ENCODE data around the gene CYP17A1. TPM values are rescaled to one million over a fixed set of nuclear protein-coding genes. Genes with fewer than 3 reads are reported as not detected.
"Not testable (repeated sequence)": the region's sequence is repeated elsewhere in the genome, so short reads cannot be mapped to it uniquely, and the experiment has no call there.

The CYP17A1 gene
- total and polyA plus RNA-seq, 4 donors, result 0.39 to 3.7 (median 1.6) TPM

DNA sequence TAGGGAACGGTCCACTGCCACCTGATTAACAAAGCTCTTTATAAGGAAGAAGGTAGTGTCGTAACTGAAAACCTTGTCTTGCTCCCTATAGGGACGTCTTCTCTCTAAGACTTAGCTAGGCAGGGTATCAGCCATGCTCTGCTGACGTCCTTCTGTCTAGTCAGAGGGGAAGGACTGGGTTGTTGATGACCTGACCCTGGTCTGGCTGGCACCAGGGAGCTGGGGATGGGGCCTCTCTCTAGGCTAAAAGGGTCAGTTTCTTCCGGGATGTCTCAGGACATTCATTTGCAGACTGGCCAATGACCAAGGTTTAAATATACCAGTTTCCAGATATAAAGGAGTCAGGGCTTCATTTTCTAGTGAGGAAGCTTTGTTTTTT is 9.6 kb downstream of the CYP17A1 start:
- Histone ChIP-seq H3K9me3 (ENCODE audit: control insufficient read depth in 4 of 4, insufficient read depth in 3 of 4, low read length in 3 of 4) (no peaks in the 10 kb centered on the region), H3K4me3 (no peak overlapping the region), H3K27ac (ENCODE audit: low read depth in 1 of 2, low read length in 1 of 2) (no peak overlapping the region), H3K36me3 (ENCODE audit: control insufficient read depth in 4 of 4, insufficient read depth in 4 of 4, low read length in 4 of 4) (no peaks in the 10 kb centered on the region), H3K27me3 (ENCODE audit: control insufficient read depth in 3 of 3, insufficient read depth in 3 of 3, low read length in 2 of 3) (no peaks in the 10 kb centered on the region), H3K4me1 (ENCODE audit: control insufficient read depth in 5 of 5, insufficient read depth in 5 of 5, low read length in 5 of 5) (peaks cover 0 to 2% (median 0%) of the 10 kb centered on the region in 5 donors), H3K9ac (ENCODE audit: insufficient read depth in 1 of 2, low read length in 2 of 2) (no peak overlapping the region)
- no peak for DNase-seq
- no peak for ATAC-seq (ENCODE audit: insufficient read depth, low FRiP score)
- 81 to 84% methylated on average over 5 of the region's 5 CpGs for WGBS, 2 donors
- TF ChIP-seq, protein P1, sequence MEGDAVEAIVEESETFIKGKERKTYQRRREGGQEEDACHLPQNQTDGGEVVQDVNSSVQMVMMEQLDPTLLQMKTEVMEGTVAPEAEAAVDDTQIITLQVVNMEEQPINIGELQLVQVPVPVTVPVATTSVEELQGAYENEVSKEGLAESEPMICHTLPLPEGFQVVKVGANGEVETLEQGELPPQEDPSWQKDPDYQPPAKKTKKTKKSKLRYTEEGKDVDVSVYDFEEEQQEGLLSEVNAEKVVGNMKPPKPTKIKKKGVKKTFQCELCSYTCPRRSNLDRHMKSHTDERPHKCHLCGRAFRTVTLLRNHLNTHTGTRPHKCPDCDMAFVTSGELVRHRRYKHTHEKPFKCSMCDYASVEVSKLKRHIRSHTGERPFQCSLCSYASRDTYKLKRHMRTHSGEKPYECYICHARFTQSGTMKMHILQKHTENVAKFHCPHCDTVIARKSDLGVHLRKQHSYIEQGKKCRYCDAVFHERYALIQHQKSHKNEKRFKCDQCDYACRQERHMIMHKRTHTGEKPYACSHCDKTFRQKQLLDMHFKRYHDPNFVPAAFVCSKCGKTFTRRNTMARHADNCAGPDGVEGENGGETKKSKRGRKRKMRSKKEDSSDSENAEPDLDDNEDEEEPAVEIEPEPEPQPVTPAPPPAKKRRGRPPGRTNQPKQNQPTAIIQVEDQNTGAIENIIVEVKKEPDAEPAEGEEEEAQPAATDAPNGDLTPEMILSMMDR (IDR thresholded peaks at IDR 0.05; ENCODE audit: control extremely low read depth, extremely low read depth), result no peak

DNA sequence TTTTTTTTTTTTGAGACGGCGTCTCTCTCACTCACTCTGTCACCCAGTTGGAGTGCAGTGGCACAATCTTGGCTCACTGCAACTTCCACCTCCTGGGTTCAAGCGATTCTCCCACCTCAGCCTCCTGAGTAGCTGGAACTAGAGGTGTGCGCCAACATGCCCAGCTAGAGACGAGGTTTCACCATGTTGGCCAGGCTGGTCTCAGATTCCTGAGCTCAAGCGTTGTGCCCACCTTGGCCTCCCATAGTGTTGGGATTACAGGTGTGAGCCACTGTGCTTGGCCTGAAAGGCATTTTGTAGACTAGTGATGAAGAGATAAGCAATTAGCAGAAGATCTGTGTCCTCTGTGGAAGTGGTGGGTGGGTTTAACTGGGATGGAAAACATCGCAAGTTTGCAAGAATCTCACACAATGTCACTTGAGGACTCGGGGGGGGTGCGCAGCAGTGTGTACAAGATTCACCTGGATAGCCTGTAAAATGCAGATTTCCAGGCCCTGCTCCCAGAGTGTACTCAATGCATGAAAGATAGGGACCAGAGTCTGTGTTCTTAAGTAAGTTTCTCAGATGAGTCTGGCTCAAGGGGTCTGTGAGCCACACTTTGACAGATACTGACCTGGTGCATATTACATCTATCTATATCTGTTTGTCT is 10.9 kb downstream of the CYP17A1 start:
- ATAC-seq (ENCODE audit: insufficient read depth, low FRiP score) (no peak), DNase-seq (no peak)
- H3K4me3 ChIP-seq, result no peak overlapping the region
- no peaks in the 10 kb centered on the region for H3K9me3 ChIP-seq (ENCODE audit: control insufficient read depth in 4 of 4, insufficient read depth in 3 of 4, low read length in 3 of 4)
- 92 to 94% methylated on average over 9 of the region's 9 CpGs for WGBS, 2 donors
- no peaks in the 10 kb centered on the region for H3K4me1 ChIP-seq (ENCODE audit: control insufficient read depth in 5 of 5, insufficient read depth in 5 of 5, low read length in 5 of 5)
- no peaks in the 10 kb centered on the region for H3K27me3 ChIP-seq (ENCODE audit: control insufficient read depth in 3 of 3, insufficient read depth in 3 of 3, low read length in 2 of 3)
- H3K36me3 ChIP-seq (ENCODE audit: control insufficient read depth in 4 of 4, insufficient read depth in 4 of 4, low read length in 4 of 4), result no peaks in the 10 kb centered on the region
- no peak overlapping the region for H3K9ac ChIP-seq (ENCODE audit: insufficient read depth in 1 of 2, low read length in 2 of 2)
- H3K27ac ChIP-seq (ENCODE audit: low read depth in 1 of 2, low read length in 1 of 2), result no peak overlapping the region
- TF ChIP-seq, protein P1 (IDR thresholded peaks at IDR 0.05; ENCODE audit: control extremely low read depth, extremely low read depth), result no peak

DNA sequence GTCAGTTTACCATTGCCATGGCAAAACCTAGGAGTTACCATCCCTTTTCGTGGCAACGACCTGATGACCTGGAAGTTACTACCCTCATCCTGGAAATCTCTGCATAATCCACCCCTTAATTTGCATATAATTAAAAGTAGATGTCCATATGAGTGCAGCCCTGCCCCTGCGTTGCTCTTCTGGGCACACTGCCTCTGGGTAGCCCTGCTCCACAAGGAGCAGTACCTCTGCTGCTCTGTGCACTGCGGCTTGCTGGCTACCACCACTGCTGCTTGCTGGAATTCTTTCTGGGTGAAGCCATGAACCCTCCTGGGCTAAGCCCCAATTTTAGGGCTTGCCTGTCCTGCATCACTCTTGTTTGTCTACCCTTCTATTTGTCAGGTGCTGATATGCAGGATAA is 12.5 kb downstream of the CYP17A1 start:
- no peaks in the 10 kb centered on the region for H3K9me3 ChIP-seq (ENCODE audit: control insufficient read depth in 4 of 4, insufficient read depth in 3 of 4, low read length in 3 of 4)
- H3K27ac ChIP-seq (ENCODE audit: low read depth in 1 of 2, low read length in 1 of 2), result no peak overlapping the region
- 94 to 100% methylated on average over 4 of the region's 4 CpGs for WGBS, 2 donors
- H3K4me3 ChIP-seq, result no peak overlapping the region
- DNase-seq (no peak), ATAC-seq (ENCODE audit: insufficient read depth, low FRiP score) (no peak)
- no peak overlapping the region for H3K9ac ChIP-seq (ENCODE audit: insufficient read depth in 1 of 2, low read length in 2 of 2)
- TF ChIP-seq, protein P1 (IDR thresholded peaks at IDR 0.05; ENCODE audit: control extremely low read depth, extremely low read depth), result no peak
- no peaks in the 10 kb centered on the region for H3K36me3 ChIP-seq (ENCODE audit: control insufficient read depth in 4 of 4, insufficient read depth in 4 of 4, low read length in 4 of 4)
- no peaks in the 10 kb centered on the region for H3K4me1 ChIP-seq (ENCODE audit: control insufficient read depth in 5 of 5, insufficient read depth in 5 of 5, low read length in 5 of 5)
- H3K27me3 ChIP-seq (ENCODE audit: control insufficient read depth in 3 of 3, insufficient read depth in 3 of 3, low read length in 2 of 3), result no peaks in the 10 kb centered on the region

DNA sequence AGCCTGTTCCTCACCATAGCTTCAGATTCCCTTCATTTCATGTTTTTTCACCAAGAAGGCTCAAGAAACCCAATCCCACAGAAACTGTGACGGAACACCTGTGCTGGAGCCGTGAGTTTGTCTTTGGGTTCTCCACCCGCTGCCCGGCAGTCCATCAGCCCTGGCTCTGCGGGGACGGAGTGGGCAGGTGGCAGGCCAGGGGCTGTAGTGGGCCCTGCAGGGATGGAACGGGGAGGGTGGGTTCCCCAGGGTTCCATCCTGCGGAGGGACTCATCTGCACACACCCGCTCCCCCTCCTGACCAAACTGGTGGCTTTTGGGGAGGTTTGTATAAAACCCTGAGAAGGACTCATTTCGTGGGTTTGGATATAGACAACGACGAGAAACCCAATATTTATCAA is 15.0 kb downstream of the CYP17A1 start:
- no peaks in the 10 kb centered on the region for H3K36me3 ChIP-seq (ENCODE audit: control insufficient read depth in 4 of 4, insufficient read depth in 4 of 4, low read length in 4 of 4)
- no peaks in the 10 kb centered on the region for H3K9me3 ChIP-seq (ENCODE audit: control insufficient read depth in 4 of 4, insufficient read depth in 3 of 4, low read length in 3 of 4)
- H3K4me1 ChIP-seq (ENCODE audit: control insufficient read depth in 5 of 5, insufficient read depth in 5 of 5, low read length in 5 of 5), result peaks cover 0 to 1% (median 0%) of the 10 kb centered on the region in 5 donors
- TF ChIP-seq, protein P1 (IDR thresholded peaks at IDR 0.05; ENCODE audit: control extremely low read depth, extremely low read depth), result no peak
- no peak overlapping the region for H3K9ac ChIP-seq (ENCODE audit: insufficient read depth in 1 of 2, low read length in 2 of 2)
- DNase-seq, result no peak
- H3K4me3 ChIP-seq, result no peak overlapping the region
- no peak for ATAC-seq (ENCODE audit: insufficient read depth, low FRiP score)
- H3K27ac ChIP-seq (ENCODE audit: low read depth in 1 of 2, low read length in 1 of 2), result no peak overlapping the region
- H3K27me3 ChIP-seq (ENCODE audit: control insufficient read depth in 3 of 3, insufficient read depth in 3 of 3, low read length in 2 of 3), result no peaks in the 10 kb centered on the region
- 93 to 95% methylated on average over 12 of the region's 12 CpGs for WGBS, 2 donors

DNA sequence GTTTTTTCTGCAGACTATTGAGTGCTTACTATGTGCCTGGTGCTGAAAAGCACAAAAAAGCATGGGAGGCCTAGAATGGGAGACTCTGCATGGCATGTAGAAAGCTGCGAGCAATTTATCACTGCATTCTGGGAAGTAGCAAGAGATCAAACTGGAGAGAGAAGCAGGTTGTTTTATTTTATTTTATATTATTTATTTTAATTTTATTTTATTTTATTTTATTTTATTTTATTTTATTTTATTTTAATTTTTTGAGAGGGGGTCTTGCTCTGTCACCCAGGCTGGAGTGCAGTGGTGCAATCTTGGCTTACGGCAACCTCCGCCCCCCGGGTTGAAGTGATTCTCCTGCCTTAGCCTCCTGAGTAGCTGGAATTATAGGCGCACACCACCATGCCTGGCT is 17.2 kb downstream of the CYP17A1 start:
- not testable (repeated sequence) for H3K9ac ChIP-seq (ENCODE audit: insufficient read depth in 1 of 2, low read length in 2 of 2); H3K27ac ChIP-seq (ENCODE audit: low read depth in 1 of 2, low read length in 1 of 2); H3K9me3 ChIP-seq (ENCODE audit: control insufficient read depth in 4 of 4, insufficient read depth in 3 of 4, low read length in 3 of 4); H3K27me3 ChIP-seq (ENCODE audit: control insufficient read depth in 3 of 3, insufficient read depth in 3 of 3, low read length in 2 of 3); ATAC-seq (ENCODE audit: insufficient read depth, low FRiP score); H3K36me3 ChIP-seq (ENCODE audit: control insufficient read depth in 4 of 4, insufficient read depth in 4 of 4, low read length in 4 of 4); DNase-seq; H3K4me3 ChIP-seq
- WGBS, 2 donors, result 96 to 97% methylated on average over 5 of the region's 5 CpGs
- H3K4me1 ChIP-seq (ENCODE audit: control insufficient read depth in 5 of 5, insufficient read depth in 5 of 5, low read length in 5 of 5), result peaks cover 3 to 15% (median 9%) of the 10 kb centered on the region in 5 donors
